Liver (tissue), 9 donors: Measurements from ENCODE around the gene SEMA4B. TPM values are rescaled to one million over a fixed set of nuclear protein-coding genes. Genes with fewer than 3 reads are reported as not detected.

Source experiments
- DNase-seq: peaks from one replicate; pipeline ENCODE4 v3.0.0-alpha.2; 2017; ENCODE audit warnings: low spot score
- H3K27ac ChIP-seq, 2 donors: one replicate each; pipeline ENCODE4 v1.7.0; 2013; ENCODE audit warnings: inconsistent platforms in 2 of 2, low read length in 2 of 2, control low read depth in 1 of 2, low read depth in 1 of 2, mild to moderate bottlenecking in 1 of 2
- H3K27me3 ChIP-seq, 4 donors: one replicate each; pipeline versions ENCODE4 v1.6.1 to v1.7.0; 2013; ENCODE audit warnings: low read length in 3 of 4, inconsistent platforms in 1 of 4, mild to moderate bottlenecking in 1 of 4, moderate library complexity in 1 of 4; ENCODE audit not compliant: control insufficient read depth in 4 of 4, insufficient read depth in 4 of 4
- H3K36me3 ChIP-seq, 4 donors: one replicate each; pipeline versions ENCODE4 v1.6.1 to v1.7.0; 2013; ENCODE audit warnings: low read length in 3 of 4, mild to moderate bottlenecking in 3 of 4, low read depth in 1 of 4, moderate library complexity in 1 of 4; ENCODE audit not compliant: control insufficient read depth in 4 of 4, insufficient read depth in 3 of 4
- H3K4me1 ChIP-seq, 4 donors: one replicate each; pipeline versions ENCODE4 v1.6.1 to v1.7.0; 2013; ENCODE audit warnings: low read length in 3 of 4, mild to moderate bottlenecking in 3 of 4, moderate library complexity in 1 of 4; ENCODE audit not compliant: control insufficient read depth in 4 of 4, insufficient read depth in 4 of 4
- H3K4me3 ChIP-seq, 3 donors: one replicate each; pipeline versions ENCODE4 v1.6.1 to v1.7.0; 2013; ENCODE audit warnings: low read length in 3 of 3, control low read depth in 1 of 3, low read depth in 1 of 3, mild to moderate bottlenecking in 1 of 3
- H3K9ac ChIP-seq, 2 donors: one replicate each; pipeline ENCODE4 v1.7.0; 2013; ENCODE audit warnings: low read length in 2 of 2, mild to moderate bottlenecking in 2 of 2, moderate library complexity in 2 of 2, control low read depth in 1 of 2, low read depth in 1 of 2
- H3K9me3 ChIP-seq, 4 donors: one replicate each; pipeline versions ENCODE4 v1.6.1 to v1.7.0; 2013; ENCODE audit warnings: low read length in 3 of 4; ENCODE audit not compliant: control insufficient read depth in 4 of 4
- ATF3 ChIP-seq: IDR thresholded peaks from 2 replicates; pipeline ENCODE4 v1.6.1; 2016; ENCODE audit warnings: antibody characterized with exemption
- CTCF ChIP-seq: fragments of 150-350 bp; IDR thresholded peaks from 2 replicates; pipeline ENCODE4 v1.5.1; 2017; ENCODE audit warnings: improper control_type of control experiment, low read depth, low read length; ENCODE audit not compliant: missing input control
- EGR1 ChIP-seq, 2 donors: IDR thresholded peaks; 2 replicates each; pipeline ENCODE4 v1.6.1; 2016 to 2018; ENCODE audit warnings: antibody characterized with exemption in 2 of 2, low read depth in 2 of 2
- FOXA1 ChIP-seq: IDR thresholded peaks from 2 replicates; pipeline ENCODE4 v1.6.1; 2016; ENCODE audit warnings: antibody characterized with exemption
- FOXA2 ChIP-seq: IDR thresholded peaks from 2 replicates; pipeline ENCODE4 v1.6.1; 2016; ENCODE audit warnings: antibody characterized with exemption
- GABPA ChIP-seq, 2 donors: IDR thresholded peaks in 1 of 2; conservative IDR thresholded peaks in 1 of 2; 2 replicates each; pipeline ENCODE4 v1.6.1; 2016; ENCODE audit warnings: antibody characterized with exemption in 2 of 2, mild to moderate bottlenecking in 1 of 2, moderate library complexity in 1 of 2
- HNF4A ChIP-seq, 2 donors: conservative IDR thresholded peaks; 2 replicates each; pipeline ENCODE4 v1.6.1; 2016; ENCODE audit warnings: antibody characterized with exemption in 2 of 2, mild to moderate bottlenecking in 2 of 2
- HNF4G ChIP-seq: IDR thresholded peaks from 2 replicates; pipeline ENCODE4 v1.6.1; 2016; ENCODE audit warnings: antibody characterized with exemption
- JUND ChIP-seq, 2 donors: IDR thresholded peaks; 2 replicates each; pipeline ENCODE4 v1.6.1; 2016; ENCODE audit warnings: antibody characterized with exemption in 2 of 2
- MAX ChIP-seq: IDR thresholded peaks from 2 replicates; pipeline ENCODE4 v1.6.1; 2016; ENCODE audit warnings: antibody characterized with exemption
- NR2F2 ChIP-seq: IDR thresholded peaks from 2 replicates; pipeline ENCODE4 v1.6.1; 2016; ENCODE audit warnings: antibody characterized with exemption
- RAD21 ChIP-seq, 2 donors: IDR thresholded peaks; 2 replicates each; pipeline ENCODE4 v1.6.1; 2016; ENCODE audit warnings: antibody characterized with exemption in 2 of 2, mild to moderate bottlenecking in 2 of 2
- REST ChIP-seq: IDR thresholded peaks from 2 replicates; pipeline ENCODE4 v1.6.1; 2016; ENCODE audit warnings: antibody characterized with exemption, mild to moderate bottlenecking
- RXRA ChIP-seq, 2 donors: IDR thresholded peaks; 2 replicates each; pipeline ENCODE4 v1.6.1; 2017 to 2018; ENCODE audit warnings: antibody characterized with exemption in 2 of 2, mild to moderate bottlenecking in 1 of 2
- SP1 ChIP-seq: IDR thresholded peaks from 2 replicates; pipeline ENCODE4 v1.6.1; 2018; ENCODE audit warnings: antibody characterized with exemption, mild to moderate bottlenecking
- TAF1 ChIP-seq: conservative IDR thresholded peaks from 2 replicates; pipeline ENCODE4 v1.6.1; 2016; ENCODE audit warnings: antibody characterized with exemption, mild to moderate bottlenecking
- YY1 ChIP-seq: IDR thresholded peaks from 2 replicates; pipeline ENCODE4 v1.6.1; 2016; ENCODE audit warnings: antibody characterized with exemption, mild to moderate bottlenecking
- ZBTB33 ChIP-seq: IDR thresholded peaks from 2 replicates; pipeline ENCODE4 v1.6.1; 2016; ENCODE audit warnings: antibody characterized with exemption
- WGBS: extraction: QIAGEN DNeasy Blood & Tissue Kit; methylation state at CpG from one replicate; pipeline ENCODE4 v1.1.7; 2013; 5-methylcytosine and 5-hydroxymethylcytosine counted together
- polyA plus RNA-seq, 2 donors: library from polyadenylated mRNA; stranded (reverse) in 1 of 2; unstranded in 1 of 2; fragments of 200-250 nt in 1 of 2; fragments of >200 nt in 1 of 2; fragmentation: Nextera tagmentation in 1 of 2; extraction: Ambion mirVana in 1 of 2; gene quantifications; one replicate each; pipeline versions ENCODE4 v1.2.1 to v1.2.3, GENCODE V29; 2013 to 2015
- total RNA-seq, 2 donors: library from RNA; depleted of rRNA; stranded (reverse); fragments of >200 nt; gene quantifications; one replicate each; pipeline ENCODE4 v1.2.3, GENCODE V29; 2014
- donor health status: healthy.
- donor health status: healthy.
- donor health status: healthy.
- donor health status: healthy.
- donor health status: healthy.

SEMA4B gene
- total and polyA plus RNA-seq, 4 donors: 14.3 to 52.2 (median 27.0) TPM

- H3K4me1 ChIP-seq: peaks cover 22 to 68% (median 52%) of the 10 kb centered on the region in 4 donors
Observed at GRCh38 chr15:90189781-90190467, 11.2 kb upstream of the SEMA4B start.

More at GRCh38 chr15:90189781-90190467, 11.2 kb upstream of the SEMA4B start:
- TF ChIP-seq ATF3 (no peak), ZBTB33 (no peak), RXRA (IDR thresholded peaks at IDR 0.05) (no peak), NR2F2 (no peak), SP1 (no peak), JUND (IDR thresholded peaks at IDR 0.05) (no peak), MAX (no peak), HNF4A (conservative IDR thresholded peaks at IDR 0.05) (no peak), FOXA1 (no peak), RAD21 (IDR thresholded peaks at IDR 0.05) (no peak), TAF1 (no peak), REST (no peak), FOXA2 (no peak), YY1 (no peak), CTCF (no peak), GABPA (IDR thresholded peaks at IDR 0.05 in 1 of 2, conservative IDR thresholded peaks at IDR 0.05 in 1 of 2) (no peak), HNF4G (no peak), EGR1 (IDR thresholded peaks at IDR 0.05; ENCODE audit: low read depth in 2 of 2) (no peak)
- H3K27ac ChIP-seq: peak overlapping the region; percentile 73 to 82
- no peaks in the 10 kb centered on the region for H3K9me3 ChIP-seq
- DNase-seq: peak; percentile 69
- no peaks in the 10 kb centered on the region for H3K36me3 ChIP-seq
- H3K27me3 ChIP-seq: no peaks in the 10 kb centered on the region
- no peak overlapping the region for H3K9ac ChIP-seq
- no peak overlapping the region for H3K4me3 ChIP-seq
- WGBS: 88% methylated on average over 10 of the region's 10 CpGs
